HG02588 (cell line): ENCODE results near the gene RASD1.

ENCODE experiments used
- ATAC-seq: cut with Tn5 transposase; IDR thresholded peaks from one replicate; pipeline ENCODE4 v1.9.1; 2021; ENCODE audit warnings: mild to moderate bottlenecking, moderate library complexity; ENCODE audit not compliant: unreplicated experiment

The RASD1 gene

DNA sequence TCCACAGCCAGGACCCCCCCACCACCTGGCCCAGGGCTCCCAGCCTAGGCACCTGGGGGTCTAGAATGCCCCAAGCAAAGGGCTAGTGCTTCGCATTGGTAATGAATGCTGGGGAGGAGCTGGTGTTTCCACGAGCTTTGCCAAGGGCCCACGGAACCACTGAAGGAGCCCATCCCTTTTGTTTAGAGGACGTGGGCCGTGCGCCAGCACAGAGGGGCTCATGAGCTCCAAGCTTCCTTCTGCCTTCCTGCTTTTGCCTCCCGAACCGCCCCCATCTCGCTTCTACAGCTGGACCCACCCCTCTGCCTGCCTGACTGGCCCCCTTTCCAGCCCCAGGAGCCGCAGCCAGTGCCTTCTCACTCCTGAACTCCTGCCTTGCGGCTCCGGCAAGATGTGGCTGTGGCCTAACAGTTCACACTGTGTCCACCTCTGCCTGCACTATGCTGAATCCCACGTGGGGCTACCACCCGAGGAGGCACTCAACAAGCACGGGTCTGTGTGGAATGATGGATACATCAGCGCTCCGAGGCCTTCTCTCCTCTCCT lies 31.8 kb upstream of the RASD1 start:
- no peak for ATAC-seq

DNA sequence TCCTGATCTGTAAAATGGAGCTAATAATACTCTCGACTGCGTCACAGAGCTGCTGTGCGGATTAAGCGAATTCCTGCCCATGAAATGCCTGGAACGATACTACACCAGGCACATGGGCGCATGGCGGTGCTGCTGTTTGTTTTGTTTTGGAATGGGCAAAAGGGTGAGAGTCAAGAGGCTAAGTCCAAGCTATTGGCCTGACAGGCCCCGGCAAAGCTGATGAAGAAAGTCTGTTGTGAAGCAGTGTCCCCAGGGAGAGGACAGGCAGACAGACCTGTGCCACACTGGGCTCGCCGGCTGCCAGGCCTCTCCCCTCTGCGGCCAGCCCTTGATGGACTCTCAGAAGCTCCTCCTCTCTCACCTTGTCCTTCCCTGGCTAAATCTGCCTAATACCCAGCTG lies 31.3 kb upstream of the RASD1 start:
- no peak for ATAC-seq

DNA sequence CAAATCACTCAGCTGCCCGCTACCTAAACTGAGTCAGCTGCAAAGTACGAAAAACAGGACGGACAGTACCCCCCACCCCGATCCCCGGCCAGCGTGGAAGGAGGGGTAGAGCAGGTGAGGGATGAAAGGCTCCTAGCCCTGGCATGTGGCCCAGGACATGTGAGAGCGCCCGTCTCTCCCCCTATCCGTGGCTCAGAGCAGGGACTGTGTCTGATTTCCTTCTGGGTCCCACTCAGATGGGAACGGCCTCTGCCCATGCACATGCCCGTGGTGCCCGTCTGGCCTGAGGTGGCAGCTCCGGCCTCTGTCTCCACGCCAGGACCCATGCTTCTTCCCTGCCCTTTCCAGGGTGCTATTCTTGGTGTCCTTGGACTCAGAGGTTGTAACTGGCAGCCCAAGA lies 30.2 kb upstream of the RASD1 start:
- no peak for ATAC-seq

DNA sequence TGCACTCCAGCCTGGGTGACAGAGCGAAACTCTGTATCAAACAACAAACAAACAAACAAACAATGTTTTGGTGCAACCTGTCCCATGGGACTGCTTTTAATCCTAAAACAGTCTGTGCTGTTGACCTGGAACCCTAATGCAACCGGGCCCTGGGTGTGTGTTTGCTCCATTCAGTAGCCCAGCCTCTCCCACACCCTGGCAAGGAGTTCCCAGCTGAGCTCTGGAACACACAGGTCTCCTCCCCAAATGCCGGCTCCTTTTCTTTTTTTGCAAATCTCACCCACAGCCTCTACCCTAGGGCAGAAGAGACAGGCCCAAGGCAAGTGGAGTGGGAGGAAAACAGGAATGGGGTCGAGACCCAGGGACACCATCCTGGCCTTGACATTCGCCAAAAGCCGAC lies 29.8 kb upstream of the RASD1 start:
- no peak for ATAC-seq

DNA sequence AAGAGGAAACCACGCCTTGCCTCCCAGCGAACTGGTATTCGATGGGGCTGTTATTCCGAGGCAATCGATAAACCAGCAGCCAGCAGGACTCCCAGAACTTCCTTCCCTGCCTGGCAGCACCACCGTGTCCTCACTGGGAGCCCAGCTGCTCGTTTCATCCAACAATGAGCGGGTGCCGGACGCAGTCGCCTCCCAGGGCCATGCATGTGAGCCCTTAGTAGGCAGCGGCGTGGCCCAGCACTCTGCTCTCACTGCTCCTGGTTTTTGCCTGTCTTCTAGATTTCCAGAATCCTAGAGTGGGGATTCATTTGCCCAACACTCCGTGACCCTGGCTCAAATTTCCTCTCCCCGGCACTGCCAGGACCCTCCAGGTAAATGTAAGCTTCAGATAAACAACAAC lies 29.1 kb upstream of the RASD1 start:
- no peak for ATAC-seq

DNA sequence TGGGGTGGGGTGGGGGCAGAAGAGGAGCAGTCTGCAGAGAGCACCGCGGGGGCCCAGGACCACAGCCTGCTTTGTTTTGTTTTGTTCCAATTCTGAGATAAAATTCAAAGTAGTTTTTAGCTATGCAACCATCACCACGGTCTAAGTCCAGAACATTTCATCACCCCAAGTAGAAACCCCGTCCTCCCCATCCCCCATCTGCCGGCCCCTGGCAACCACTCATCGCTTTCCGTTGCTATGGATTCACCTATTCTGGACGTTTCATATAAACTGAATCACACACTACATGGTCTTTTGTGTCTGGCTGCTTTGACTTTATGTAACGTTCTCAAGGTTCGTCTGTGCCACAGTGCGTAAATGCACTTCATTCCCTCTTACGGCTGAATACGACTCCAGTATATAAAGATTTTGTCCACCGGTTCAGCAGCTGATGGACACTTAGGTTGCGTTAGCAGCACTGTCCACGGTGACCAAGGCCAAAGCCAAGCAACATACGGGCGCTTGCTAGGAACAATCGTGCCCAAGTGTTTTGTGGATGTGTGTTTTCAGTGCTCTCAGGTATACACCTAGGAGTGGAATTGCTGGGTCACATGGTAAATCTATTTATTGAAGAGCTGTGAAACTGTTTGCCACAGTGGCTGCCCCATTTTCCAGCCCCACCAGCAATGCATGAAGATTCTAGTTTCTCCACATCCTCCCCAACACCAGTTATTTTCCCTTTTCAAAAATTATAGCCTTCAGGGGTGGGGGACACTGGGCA lies 27.7 kb upstream of the RASD1 start:
- no peak for ATAC-seq

DNA sequence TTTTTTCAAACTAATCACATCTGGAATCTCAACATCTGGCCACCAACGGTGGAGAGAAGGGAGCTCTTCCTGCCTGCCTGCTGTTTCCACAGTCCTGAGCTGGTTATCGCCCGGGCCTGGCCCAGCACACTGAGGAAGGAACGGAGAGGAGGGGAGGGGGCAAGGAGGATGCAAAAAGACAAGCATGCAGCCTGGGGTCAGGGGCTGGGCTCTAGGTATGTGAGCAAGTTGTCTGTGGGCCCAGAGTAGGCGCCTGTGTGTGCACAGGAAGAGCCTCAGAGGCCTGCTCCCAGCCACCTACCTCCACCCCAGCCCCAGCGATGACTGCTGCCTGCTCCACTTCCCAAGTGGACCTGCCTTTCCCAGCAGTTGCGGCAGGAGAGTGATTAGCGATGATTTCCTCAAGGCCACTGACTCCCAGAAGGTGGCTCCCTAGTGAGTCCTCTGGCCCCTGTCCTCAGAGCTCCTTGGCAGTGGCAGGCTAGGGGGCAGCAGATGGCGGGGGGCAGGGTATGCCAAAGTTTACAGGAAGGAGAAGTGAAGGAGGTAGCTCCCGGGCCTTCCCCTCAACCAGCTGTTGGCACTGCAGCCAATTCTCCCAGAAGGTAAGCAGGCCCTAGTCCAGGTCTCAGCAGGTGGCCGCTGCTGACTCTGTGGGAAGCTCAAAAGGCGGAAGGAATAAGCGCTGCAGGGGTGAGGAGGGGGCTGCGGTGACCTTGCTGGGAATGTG lies 27.0 kb upstream of the RASD1 start:
- no peak for ATAC-seq

DNA sequence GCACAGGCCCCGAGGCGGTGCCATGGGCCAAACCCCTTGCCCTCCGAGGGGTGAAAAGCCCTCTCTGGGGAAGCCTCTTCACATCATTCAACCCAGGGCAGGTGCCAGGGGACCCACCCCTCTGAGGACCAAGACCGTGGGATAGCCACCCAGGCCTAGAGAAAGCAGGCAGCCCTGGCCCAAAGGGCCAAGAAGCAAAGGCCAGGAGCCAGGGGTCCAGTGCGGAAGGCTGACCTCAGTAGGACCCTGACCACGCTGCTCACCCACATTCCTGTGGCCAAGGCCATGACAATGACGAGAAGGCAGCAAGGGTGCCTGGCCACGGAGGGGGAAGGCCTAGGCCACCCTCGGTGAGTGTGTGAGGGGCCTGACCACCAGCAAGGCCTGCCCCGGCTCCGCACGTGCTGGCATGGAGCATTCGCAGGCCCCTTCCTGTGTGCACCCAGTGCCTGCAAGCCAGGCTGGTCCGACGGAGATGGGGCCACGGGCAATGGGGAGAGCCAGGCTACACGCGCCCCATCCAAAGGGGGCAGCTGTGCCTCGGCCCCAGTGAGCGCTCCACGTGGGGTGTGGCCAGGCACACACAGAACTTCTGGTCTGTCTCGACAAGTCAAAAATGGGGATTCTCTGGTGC lies 24.5 kb upstream of the RASD1 start:
- no peak for ATAC-seq

DNA sequence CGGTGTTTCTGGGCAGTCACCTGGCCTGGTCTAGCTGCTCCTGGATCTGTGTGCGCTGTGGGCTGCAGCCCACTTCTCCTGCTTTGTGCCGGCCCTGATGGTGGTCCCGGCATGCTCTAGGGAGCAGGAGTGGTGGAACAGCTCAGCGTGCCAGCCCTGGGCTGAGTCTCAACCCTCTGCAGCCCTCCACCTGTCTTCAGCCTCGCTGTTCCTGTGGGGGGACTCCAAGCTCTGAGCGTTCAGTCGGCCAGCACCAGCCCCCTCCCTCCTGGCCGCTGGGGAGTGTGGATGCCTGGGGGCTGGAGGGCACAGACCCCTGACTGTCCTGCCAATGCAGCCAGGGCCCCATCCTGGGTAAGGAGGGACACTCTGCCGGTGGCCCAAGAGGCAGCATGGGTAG lies 23.7 kb upstream of the RASD1 start:
- ATAC-seq = no peak

DNA sequence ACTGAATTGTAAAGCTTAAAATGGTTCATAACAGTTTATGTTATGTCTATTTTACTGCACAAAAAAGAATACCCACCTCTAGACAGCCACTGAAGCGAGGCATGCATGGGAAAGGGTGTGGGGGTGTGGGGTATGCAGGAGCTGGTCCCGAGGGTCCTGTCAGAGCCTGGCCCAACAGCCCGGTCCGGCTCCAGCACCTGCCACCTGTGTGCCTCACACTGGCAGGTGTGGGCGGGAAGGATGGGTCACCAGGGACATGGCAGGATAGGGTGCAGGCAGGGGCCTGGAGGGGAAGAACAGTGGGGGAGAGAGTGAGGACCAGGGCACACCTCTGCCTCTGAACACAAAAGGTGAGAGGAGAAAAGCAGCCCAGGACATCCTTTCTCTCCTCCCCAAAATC lies 22.8 kb upstream of the RASD1 start:
- no peak for ATAC-seq

DNA sequence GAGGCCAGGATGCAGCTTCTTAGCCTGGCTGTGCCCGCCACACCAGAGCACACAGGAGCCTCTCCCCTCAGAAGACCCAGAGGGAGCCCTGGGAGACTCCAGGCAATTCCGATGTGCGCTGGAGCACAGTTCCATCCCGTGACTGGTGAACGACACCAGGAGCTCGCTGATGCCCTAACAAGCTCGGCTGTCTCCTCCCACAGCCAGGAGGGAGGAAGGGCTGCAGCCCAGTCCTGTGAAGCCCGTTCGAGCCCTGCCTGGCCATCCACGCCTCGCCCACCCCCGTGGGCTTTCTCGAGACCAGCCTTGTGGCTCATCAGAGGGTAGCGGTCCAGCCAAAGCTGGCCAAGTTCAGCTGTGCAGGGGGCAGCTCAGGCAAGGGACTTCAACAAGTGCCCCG lies 21.8 kb upstream of the RASD1 start:
- ATAC-seq = no peak

DNA sequence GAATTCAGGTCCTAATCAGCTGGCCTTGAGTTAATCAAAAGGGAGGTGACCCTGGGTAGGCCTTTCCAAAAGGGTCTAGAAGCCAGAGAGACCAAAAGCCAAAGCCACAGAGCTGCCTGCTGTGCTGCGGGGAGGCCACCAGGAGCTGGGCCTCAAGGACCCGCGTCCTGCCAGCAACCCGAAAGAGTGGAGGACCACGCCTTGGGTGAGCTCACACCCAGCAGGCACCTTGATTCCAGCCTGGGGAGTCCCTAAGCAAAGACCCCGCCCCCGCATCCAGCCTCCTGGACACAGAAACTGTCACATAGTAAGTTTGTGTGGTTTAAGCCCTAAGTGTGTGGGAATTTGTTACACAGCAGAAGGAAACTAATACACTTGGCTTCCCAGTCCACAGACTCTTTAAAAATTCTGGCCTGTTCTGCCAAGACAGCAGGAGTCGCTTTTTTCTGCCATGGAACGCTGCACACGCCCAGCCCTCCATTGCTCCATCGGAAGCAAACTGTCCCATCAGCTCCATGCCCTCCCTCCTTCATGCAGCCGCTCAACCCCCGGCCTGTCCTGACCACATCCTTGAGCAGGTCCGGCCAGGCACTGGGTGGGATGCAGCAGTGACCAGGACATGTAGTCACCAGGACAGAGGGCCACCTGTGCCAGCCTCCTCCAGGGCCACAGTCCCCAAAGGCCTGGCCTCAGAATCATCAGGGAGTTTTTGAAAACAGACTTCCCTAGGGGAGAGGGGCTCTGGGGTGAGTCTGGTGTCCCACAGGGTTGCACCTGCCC lies 20.9 kb upstream of the RASD1 start:
- no peak for ATAC-seq

DNA sequence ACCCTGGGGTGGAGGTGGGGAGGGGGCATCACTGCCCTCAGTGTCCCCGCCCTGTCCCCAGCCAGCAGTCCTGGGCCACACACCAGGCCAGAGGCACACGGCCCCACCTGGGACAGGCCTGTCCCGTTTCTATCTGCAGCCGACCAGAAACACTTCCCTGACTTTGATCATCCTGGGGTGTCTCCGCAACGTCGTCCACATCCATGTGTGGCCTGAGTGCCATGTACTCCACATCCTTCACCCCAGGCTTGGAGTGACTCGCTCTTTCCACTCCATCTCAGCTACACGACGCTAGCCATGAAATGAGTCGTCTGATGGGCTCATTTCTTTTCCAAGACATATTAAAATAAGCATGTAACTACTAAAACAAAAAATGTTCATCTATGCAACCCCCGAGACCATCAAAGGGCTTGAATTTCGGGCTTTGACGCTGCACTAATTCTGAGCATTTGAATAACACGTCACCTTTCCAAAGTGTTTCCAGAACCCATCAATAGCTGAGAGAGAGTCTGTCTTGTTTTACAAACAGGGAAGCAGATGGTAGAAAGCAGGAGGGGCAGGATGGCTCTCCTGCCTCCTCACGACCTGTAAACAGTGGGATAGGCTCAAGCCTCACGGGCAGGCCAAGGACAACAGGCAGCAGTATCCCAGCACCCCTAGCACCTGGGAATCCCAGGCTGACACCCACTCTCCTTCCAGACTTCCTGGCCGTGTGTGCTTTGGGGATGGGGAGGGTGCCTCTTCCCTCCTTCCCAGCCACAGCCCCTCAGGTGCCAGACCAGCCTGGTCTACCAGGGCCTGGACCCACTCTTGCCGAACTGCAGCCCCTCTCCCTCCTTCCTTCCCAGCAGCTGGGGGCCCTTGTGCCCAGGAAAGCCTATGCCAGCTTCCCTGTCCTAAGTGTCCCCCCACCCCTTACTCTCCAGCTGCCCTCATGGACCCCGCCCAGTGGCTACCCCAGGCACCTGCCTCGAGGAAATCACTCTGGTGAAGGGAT lies 20.0 kb upstream of the RASD1 start:
- ATAC-seq = no peak

DNA sequence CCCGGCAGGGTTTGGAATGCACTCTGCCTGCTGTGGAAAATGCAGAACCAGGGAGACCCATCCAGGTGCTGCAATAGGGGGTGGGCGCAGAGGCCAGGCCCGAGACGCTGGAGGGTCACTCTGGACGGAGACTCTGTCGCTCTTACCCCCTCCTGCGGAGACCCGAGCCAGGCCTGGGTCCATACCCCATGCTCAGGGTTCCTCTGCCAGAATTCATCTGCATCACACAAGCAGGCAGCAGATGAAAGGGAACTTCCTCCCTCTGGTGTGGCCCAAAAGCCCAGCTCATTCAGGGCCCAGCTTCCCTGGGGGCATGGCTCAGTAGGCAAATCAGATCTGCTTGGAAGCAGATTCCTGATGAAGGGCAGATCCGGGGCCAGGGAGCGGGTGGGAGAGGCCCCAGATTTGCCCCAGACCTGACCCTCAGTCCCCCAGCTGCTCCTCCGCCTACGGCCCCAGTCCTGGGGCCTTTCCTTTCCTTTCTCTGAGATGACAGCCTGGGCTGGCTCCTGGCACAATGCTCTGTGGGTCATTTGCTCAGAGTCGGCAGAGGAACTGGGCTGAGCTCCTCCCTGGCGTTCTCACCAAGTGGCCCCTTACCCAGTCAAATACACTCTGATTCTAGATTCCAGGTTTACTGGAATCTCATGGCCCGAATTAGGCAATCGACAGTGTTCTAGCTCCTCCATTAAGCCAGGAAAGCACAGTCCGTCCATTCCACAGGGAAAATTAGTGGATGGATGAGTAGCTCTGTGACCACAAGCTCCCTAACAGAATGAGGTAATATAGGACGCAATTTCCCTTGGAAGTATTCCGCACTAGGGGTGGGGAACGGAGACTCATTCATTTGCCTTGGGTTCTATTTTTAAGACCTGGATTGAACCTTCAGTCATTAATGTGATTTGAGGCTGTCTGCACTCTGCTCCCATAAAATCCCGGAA lies 19.1 kb upstream of the RASD1 start:
- ATAC-seq = no peak

DNA sequence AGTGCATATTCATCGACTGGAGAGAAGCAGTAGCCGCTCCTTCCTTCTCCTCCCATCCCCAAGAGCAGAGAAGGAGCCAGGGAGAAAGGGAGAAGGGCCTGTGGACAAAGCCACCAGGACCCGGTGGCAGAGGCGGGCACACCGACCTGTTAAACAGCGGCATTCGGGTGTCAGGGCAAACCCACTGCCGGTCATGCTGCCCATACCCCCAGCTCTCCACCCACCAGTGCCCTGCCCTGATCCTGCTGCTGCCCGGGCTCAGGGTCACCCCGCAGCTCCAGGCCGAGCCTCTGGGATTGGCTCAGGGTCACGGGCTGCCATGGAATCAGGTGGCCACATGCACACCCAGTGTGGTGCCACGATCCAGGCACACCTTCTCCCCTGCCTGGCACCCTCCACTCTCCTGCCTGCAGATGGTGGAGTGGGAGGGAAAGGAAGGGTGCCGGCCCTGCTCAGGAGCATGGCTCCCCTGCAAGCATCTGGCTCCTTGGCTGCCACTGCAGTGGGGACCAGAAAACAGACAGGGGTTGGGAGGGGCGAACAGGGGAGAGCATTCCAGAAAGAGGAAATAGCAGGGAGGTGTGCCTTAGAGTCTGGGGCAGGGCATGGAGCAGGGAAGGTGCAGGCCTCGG lies 18.3 kb upstream of the RASD1 start:
- ATAC-seq = no peak

DNA sequence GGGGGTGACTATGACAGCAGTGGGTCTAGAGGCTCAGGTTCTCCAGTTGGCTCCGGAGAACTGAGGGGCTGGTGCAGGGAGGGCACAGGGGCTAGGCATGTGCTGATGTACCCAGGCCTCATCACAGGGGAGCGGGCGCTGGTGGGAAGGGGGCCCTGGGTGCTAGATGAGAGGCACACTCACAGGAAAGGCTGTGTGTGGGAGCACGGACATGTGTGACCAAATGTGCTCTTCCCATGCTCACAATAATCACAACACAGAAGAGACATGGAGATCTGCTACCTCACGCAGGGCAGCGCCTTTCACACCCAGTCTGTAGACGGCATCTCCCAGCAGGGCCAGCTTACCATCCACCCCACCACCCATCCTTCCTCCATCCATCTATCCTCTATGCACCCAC lies 17.4 kb upstream of the RASD1 start:
- no peak for ATAC-seq

DNA sequence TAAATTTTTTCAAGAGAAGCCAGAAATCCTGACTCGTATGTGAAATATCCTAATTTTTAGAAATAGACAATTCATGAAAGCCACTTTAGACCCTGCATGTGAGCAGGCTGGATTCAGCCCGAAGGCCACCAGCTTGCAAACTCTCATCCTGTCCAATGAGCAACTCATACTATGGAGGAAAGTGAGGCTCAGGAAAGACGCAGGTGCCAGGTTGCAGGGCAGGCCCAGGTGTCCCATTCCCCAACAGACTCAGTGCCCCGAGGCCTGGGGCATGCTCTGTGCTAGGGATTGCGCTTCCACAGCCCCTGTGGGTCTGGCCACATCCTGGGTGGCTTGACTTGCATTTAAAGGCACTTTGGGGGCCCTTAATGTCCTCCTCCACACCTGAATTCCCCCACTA lies 16.7 kb upstream of the RASD1 start:
- no peak for ATAC-seq
